NCI-H345 treated with DMSO at 0.1 percent for 48 hours (cell line): ENCODE data around the gene SRSF11.

ENCODE experiments used
- DNase-seq: peaks from one replicate; lab custom pipeline; 2025; ENCODE audit not compliant: unreplicated experiment; lab: John Stamatoyannopoulos, UW

The SRSF11 gene

DNA sequence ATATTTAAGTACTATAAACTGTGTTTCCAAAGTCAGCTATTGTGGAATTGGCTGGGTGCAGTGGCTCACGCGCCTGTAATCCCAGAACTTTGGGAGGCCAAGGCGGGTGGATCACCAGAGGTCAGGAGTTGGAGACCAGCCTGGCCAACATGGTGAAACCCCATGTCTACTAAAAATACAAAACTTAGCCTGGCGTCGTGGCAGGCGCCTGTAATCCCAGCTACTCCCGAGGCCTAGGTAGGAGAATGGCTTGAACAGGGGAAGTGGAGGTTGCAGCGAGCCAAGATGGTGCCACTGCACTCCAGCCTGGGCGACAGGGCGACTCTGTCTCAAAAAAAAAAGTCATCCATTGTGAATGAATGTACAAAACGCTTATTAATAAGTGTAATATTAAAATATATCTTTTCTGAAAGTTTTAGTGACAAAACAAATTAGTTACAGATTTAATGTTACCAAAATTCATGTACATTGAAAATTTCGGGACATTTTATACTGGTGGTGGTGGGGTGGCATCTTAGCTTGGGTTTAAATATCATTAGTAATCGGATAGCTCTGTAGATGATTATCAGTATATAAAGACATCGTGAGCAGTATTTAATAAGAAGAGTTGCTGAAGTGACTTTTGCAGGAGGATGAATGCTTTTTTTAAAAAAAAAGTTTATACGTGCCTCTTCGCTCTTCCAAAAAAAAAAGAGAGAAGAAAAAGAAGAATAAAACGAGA is 503 bp upstream of the SRSF11 start:
- DNase-seq: no peak

DNA sequence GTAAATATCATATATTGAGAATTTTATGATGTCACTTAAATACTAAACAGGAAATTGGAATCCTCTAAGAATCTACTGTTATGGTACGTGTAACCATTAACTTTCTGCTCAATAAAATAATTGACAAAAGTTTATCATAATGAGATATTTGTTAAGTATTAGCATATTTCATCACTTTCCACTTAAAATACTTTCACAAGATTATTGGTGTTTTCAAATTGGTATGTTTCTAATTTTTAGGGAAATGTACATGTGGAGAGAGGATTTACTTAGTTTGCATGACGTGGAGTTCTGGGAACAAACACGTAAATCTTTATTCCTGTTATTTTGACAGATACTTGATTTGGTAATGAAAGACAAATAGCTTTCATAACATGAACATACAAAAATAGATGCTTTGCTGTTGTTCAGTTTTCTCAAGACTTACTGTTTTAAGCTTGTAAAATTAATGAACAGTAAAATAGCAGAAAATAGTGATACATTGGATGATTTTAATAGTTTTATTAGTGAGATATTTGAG is 1.6 kb downstream of the SRSF11 start:
- DNase-seq: no peak

GRCh38 chr1:70224954-70225353 is 3.8 kb downstream of the SRSF11 start:
- no peak for DNase-seq

DNA sequence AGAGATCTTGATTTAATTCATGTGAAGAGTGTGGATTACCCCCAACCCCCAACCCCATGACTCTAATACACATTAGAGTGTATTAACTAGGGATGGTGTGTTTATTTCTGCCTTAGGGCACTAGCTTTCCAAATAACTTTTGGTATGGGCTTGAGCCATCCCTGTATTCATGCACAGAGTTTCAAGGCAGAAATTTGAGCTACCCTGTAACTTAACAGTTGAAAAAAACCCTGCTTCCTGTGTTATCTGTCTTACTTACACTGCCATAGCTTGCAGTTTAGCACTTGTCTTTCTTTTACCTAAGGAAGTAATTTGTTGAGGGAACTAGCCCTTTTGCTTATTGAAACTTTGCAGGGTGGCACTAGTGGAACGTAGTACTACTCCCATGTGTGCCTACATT is 6.3 kb downstream of the SRSF11 start:
- no peak for DNase-seq

GRCh38 chr1:70228670-70229069 is 7.5 kb downstream of the SRSF11 start:
- no peak for DNase-seq

- no peak for DNase-seq
Observed at GRCh38 chr1:70231475-70231874, 10.3 kb downstream of the SRSF11 start.

GRCh38 chr1:70234733-70235132 is 13.6 kb downstream of the SRSF11 start:
- DNase-seq: no peak

- no peak for DNase-seq
Observed at GRCh38 chr1:70239940-70240339, 18.8 kb downstream of the SRSF11 start.

- no peak for DNase-seq
Observed at GRCh38 chr1:70247122-70247521, 25.9 kb downstream of the SRSF11 start.

GRCh38 chr1:70247768-70248167 is 26.6 kb downstream of the SRSF11 start:
- no peak for DNase-seq

- DNase-seq: no peak
Observed at GRCh38 chr1:70248729-70249128, 27.5 kb downstream of the SRSF11 start.

- DNase-seq: no peak
Observed at GRCh38 chr1:70256664-70257063, 35.5 kb downstream of the SRSF11 start.

DNA sequence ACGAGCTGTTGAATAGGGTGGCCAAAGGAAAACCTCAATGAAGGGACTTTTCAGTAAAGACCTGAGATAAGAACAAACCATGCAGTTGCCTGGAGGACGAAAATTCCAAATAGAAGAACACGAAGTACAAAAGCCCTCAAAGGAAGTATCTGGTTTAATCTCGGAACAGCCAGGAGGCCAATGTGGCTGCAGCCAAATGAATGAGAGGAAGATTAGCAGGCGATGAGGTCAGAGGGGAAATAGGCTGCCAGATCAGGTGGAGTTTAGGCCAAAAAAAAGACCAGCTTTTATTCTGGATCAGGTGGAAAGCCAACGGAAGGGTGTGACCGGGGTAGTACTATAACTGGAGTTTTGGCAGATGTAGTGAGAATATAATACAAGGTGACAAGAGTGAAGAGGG is 43.7 kb downstream of the SRSF11 start:
- no peak for DNase-seq

DNA sequence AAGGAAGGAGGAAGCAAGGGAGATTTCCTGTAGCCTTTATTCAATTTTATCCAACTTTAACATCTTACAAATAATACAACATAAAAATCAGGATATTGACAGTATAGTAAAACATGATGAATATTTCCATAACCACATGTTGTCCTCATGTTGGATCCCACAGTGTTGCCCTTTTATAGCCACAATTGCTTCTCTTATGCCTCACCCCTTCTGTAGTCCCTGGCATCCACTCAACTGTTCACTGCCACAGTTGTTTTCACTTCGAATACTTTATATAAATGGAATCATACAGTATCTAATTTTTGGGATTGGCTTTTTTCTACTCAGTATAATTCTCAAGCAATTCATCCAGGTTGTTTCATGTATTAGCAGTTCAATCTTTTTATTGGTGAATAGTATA is 44.8 kb downstream of the SRSF11 start:
- no peak for DNase-seq

DNA sequence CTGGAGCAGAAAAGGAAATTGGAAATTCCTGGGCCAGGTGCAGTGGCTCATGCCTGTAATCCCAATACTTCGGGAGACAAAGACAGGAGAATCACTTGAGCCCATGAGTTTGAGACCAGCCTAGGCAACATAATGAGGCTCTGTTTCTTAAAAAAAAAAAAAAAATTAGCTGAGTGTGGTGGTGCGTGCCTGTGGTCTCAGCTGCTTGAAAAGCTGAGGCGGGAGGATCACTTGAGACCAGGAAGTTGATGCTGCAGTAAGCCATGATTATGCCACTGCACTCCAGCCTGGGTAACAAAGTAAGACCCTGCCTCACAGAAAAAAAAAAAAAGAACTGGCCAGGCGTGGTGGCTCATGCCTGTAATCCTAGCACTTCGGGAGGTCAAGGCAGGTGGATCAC is 56.7 kb downstream of the SRSF11 start:
- no peak for DNase-seq

DNA sequence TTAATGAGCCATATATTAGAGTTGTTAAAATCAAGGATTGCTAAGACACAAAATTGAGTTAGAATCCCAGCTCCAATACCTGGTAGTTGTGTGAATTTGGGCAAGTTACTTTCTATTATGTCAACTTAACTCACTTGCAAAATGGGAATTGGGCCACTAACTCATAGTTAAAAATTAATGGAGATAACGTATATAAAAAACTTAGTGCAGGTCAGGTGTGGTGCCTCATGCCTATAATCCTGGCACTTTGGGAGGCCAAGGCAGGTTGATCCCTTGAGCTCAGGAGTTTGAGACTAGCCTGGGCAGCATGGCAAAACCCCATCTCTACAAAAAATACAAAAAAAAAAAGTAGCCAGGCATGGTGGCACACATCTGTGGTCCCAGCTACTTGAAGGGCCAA is 57.5 kb downstream of the SRSF11 start:
- DNase-seq: no peak

- DNase-seq: no peak
Observed at GRCh38 chr1:70284366-70284765, 63.2 kb downstream of the SRSF11 start.

GRCh38 chr1:70286453-70286852 is 65.3 kb downstream of the SRSF11 start:
- no peak for DNase-seq

DNA sequence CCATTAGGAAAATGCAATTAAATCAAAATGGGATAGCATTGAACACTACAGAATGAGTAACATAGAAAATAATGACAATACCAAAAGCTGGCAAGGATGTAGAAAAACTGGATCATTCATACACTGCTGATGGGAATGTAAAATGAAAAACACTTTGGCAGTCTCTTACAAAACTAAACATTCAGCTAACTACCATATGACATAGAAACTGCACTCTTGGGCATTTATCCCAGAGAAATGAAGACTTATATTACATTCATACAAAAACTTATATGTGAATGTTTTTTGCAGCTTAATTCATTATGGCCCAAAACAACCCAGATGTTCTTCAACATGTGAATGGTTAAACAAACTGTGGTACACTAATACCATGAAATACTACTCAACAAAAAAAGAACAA is 67.0 kb downstream of the SRSF11 start:
- no peak for DNase-seq

DNA sequence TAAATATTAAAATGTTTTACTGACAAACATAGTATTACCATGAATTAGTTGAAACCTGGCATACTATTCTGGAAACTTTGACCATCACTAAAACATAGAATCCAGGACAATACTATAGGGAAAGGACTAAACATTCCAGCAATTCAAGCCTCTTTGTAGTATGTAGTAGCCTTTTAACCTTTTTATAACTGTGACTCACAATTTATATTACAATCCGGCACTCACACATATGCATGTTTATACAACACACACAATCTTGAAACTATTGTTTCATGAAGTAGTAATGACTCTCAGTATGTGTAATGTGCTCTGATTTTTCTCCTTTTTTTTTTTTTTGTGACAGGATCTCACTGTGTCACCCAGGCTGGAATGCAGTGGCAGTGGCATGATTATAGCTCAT is 69.0 kb downstream of the SRSF11 start:
- no peak for DNase-seq

DNA sequence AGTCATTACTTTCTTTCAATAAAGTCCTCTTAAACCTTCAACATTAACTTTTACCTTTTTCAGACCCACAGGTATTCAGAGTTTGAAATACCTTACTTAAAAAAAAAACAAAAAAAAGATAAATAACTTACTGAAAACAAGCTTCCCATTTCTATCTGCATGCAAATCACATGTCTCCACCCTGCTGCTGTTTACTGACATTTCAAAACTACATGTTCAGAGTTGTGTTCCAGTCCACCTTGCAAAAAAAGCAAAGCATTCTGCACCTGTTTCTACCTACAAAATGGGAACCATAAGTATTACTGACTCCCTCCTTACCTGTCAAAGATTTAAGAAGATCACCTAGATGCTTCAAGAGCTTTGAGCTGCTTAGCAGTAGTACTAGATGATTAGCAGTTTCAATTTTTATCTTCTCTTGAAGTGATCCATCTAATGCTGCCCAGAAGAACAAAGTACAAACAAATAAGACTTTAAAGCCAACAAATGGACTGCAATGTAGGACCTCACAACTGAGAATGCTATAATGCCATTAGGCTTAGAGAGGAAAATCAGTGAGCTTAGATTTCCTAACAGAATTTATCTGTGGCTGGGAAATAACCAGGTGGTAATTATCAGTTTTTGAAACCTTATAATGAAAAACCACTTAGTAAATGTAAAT is 72.1 kb downstream of the SRSF11 start:
- DNase-seq: no peak

DNA sequence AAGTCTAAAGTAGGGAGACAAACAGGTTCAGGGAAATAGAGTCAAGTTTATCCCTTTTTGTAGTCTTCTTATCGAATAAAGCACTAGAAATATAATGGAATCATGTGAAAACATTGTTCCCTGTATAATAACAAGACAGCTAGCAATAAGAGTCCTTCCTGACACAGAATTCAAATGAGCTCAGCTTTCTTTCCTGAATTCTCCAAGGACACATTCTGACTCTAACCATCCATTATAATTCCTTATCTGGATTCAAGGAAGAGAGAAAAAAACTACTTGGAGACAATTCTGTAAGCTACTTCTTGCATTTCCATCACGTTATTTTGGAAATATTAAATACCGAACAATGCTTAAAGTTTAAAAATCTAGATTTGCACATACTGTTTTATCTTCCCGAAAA is 74.6 kb downstream of the SRSF11 start:
- DNase-seq: no peak

DNA sequence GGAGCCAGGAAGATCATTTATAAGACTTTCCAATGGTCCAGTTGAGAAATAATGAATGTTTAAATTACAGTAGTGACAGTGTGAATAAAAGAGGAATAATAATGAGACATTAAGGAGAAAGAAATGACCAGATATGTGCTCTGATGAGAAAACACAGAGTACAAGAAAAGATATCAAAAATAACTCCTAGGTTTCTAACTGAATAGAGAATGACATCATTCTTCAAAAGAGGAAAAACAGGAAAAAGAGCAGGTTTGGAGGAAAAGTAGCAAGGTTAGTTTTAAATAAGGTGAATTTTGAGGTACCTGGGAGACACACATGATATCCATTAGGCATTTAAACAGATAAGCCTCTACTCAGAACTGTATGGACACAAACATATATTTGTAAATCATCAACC is 78.3 kb downstream of the SRSF11 start:
- DNase-seq: no peak
